OCI-LY1 (cell line): ENCODE measurements around the gene CUL2.
"Not testable (repeated sequence)": the region's sequence is repeated elsewhere in the genome, so short reads cannot be mapped to it uniquely, and the experiment has no call there.

Experiments
- H2AFZ ChIP-seq: fragments of 200-600 bp; sonication (generic), shearing (Covaris generic); 2 replicates; pipeline ENCODE4 v1.6.0; 2014; ENCODE audit warnings: antibody characterized with exemption, mild to moderate bottlenecking, low read length
- H3F3A ChIP-seq: fragments of 200-600 bp; sonication (generic), shearing (Covaris generic); 2 replicates; pipeline ENCODE4 v1.6.0; 2014; ENCODE audit warnings: mild to moderate bottlenecking, antibody characterized with exemption, low read length, moderate library complexity; ENCODE audit not compliant: insufficient read depth
- H3K27ac ChIP-seq: fragments of 200-600 bp; sonication (generic); 2 replicates; pipeline ENCODE4 v1.5.1; 2014; ENCODE audit warnings: low read length, mixed run types, mild to moderate bottlenecking, low read depth; ENCODE audit not compliant: poor library complexity, severe bottlenecking
- H3K27me3 ChIP-seq: fragments of 200-600 bp; sonication (generic); 2 replicates; pipeline ENCODE4 v1.6.0; 2014; ENCODE audit warnings: antibody characterized with exemption, mild to moderate bottlenecking, low read length, moderate library complexity; ENCODE audit not compliant: insufficient read depth
- H3K36me3 ChIP-seq: fragments of 200-600 bp; sonication (generic); 2 replicates; pipeline ENCODE4 v1.6.1; 2014; ENCODE audit warnings: mild to moderate bottlenecking, antibody characterized with exemption, low read length, moderate library complexity, mixed read lengths; ENCODE audit not compliant: insufficient read depth
- H3K4me1 ChIP-seq: fragments of 200-600 bp; sonication (generic); 2 replicates; pipeline ENCODE4 v1.5.1; 2014; ENCODE audit warnings: mild to moderate bottlenecking, low read length, moderate library complexity; ENCODE audit not compliant: insufficient read depth, severe bottlenecking
- H3K4me2 ChIP-seq: fragments of 200-600 bp; sonication (generic), shearing (Covaris generic); 2 replicates; pipeline ENCODE4 v1.6.1; 2014; ENCODE audit warnings: low read length
- H3K4me3 ChIP-seq: fragments of 200-600 bp; sonication (generic); 2 replicates; pipeline ENCODE4 v1.5.1; 2014; ENCODE audit warnings: low read length, low read depth, mild to moderate bottlenecking, mixed read lengths; ENCODE audit not compliant: poor library complexity, severe bottlenecking
- H3K79me2 ChIP-seq: fragments of 200-600 bp; shearing (Covaris generic); 2 replicates; pipeline ENCODE4 v1.6.1; 2016; ENCODE audit warnings: mixed run types, low read length, mixed read lengths; ENCODE audit not compliant: insufficient read depth
- H3K9ac ChIP-seq: fragments of 200-600 bp; sonication (generic), shearing (Covaris generic); 2 replicates; pipeline ENCODE4 v1.6.1; 2014; ENCODE audit warnings: mild to moderate bottlenecking, low read length, mixed read lengths
- H3K9me2 ChIP-seq: fragments of 200-600 bp; sonication (generic), shearing (Covaris generic); 2 replicates; pipeline ENCODE4 v1.6.1; 2014; ENCODE audit warnings: low read depth, mild to moderate bottlenecking, low read length, mixed read lengths
- H3K9me3 ChIP-seq: fragments of 200-600 bp; shearing (Covaris generic); 2 replicates; pipeline ENCODE4 v1.6.1; 2014; ENCODE audit warnings: low read length, mixed read lengths
- H4K20me1 ChIP-seq: fragments of 200-600 bp; sonication (generic), shearing (Covaris generic); 2 replicates; pipeline ENCODE4 v1.6.0; 2016; ENCODE audit warnings: mild to moderate bottlenecking, low read length; ENCODE audit not compliant: insufficient read depth
- EZH2 ChIP-seq: fragments of 200-600 bp; sonication (generic), shearing (Covaris generic); IDR thresholded peaks from 2 replicates; pipeline ENCODE4 v1.8.0; 2017; ENCODE audit warnings: borderline replicate concordance, mixed run types, mild to moderate bottlenecking, antibody characterized with exemption, low read length, moderate library complexity, mixed read lengths
- TF ChIP-seq, protein P1 (sequence below): fragments of 200-600 bp; sonication (generic), shearing (Covaris generic); IDR thresholded peaks from 2 replicates; pipeline ENCODE4 v1.5.1; 2017; ENCODE audit warnings: mild to moderate bottlenecking, antibody characterized with exemption, low read length, moderate library complexity, mixed read lengths

The CUL2 gene

DNA sequence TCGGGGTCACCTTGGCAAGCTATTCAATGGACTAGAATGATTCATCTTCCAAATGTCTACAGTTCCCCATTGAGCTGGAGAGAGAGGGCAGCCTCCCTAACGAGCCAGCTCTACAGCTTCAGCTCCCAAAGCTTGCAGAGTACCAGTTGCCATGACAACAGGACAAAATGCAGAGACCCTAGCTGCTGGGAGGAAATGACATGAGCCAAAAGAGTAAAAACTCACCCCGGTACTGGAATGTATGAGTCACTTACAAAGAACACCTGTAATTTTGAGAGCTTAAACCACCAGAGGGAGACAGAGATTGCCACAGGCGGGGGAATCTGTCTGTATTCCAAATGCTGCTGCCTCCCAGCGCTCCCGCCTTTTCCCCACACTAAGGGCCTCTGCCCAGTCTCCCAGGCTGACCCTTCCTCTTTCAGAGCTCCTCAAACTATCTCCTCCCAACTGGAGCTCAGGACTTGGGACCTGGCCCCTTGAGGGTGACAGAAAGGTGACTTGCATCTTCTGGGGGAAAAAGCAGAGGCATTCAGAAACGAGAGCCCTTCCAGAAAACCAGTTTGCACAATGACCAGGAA, 95.5 kb downstream of the CUL2 start:
- Histone ChIP-seq H3K9ac (no peak overlapping the region), H3K9me2 (no peaks in the 10 kb centered on the region), H3K4me3 (no peak overlapping the region), H4K20me1 (no peaks in the 10 kb centered on the region), H3K27ac (no peak overlapping the region), H3K4me1 (no peaks in the 10 kb centered on the region), H3K36me3 (no peaks in the 10 kb centered on the region), H2AFZ (no peak overlapping the region), H3K9me3 (no peaks in the 10 kb centered on the region), H3F3A (no peaks in the 10 kb centered on the region), H3K79me2 (no peaks in the 10 kb centered on the region), H3K27me3 (no peaks in the 10 kb centered on the region), H3K4me2 (no peak overlapping the region)
- TF ChIP-seq, protein P1, sequence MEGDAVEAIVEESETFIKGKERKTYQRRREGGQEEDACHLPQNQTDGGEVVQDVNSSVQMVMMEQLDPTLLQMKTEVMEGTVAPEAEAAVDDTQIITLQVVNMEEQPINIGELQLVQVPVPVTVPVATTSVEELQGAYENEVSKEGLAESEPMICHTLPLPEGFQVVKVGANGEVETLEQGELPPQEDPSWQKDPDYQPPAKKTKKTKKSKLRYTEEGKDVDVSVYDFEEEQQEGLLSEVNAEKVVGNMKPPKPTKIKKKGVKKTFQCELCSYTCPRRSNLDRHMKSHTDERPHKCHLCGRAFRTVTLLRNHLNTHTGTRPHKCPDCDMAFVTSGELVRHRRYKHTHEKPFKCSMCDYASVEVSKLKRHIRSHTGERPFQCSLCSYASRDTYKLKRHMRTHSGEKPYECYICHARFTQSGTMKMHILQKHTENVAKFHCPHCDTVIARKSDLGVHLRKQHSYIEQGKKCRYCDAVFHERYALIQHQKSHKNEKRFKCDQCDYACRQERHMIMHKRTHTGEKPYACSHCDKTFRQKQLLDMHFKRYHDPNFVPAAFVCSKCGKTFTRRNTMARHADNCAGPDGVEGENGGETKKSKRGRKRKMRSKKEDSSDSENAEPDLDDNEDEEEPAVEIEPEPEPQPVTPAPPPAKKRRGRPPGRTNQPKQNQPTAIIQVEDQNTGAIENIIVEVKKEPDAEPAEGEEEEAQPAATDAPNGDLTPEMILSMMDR, result peak; percentile 73
- TF ChIP-seq EZH2, result no peak

DNA sequence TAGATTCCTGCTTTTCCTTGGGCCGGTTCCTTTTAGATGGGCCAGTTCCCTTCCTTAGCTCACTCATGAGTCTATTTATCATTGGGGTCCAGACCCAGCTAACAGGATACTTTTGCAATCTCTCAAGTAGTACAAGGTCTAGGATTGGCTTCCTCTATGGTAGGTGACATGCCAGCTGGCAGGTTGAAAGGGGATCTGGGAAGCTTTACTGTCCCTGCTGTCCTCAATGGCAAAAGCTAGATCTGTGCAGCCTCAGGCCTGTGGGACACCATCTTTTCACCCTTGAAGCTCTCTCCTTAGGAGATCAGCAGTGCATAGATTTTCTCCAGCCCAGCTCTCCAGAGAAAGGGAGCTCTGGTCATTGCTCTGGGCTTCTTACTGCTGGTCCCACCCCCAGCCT, 96.4 kb downstream of the CUL2 start:
- Histone ChIP-seq H3K27me3 (no peaks in the 10 kb centered on the region), H3K36me3 (no peaks in the 10 kb centered on the region), H3K4me1 (no peaks in the 10 kb centered on the region), H3K4me3 (no peak overlapping the region), H3K79me2 (no peaks in the 10 kb centered on the region), H3K27ac (no peak overlapping the region), H2AFZ (no peak overlapping the region), H3K9me2 (no peaks in the 10 kb centered on the region), H3F3A (no peaks in the 10 kb centered on the region), H4K20me1 (no peaks in the 10 kb centered on the region), H3K4me2 (no peak overlapping the region), H3K9me3 (no peaks in the 10 kb centered on the region), H3K9ac (no peak overlapping the region)
- TF ChIP-seq, protein P1, result no peak
- TF ChIP-seq EZH2, result no peak

DNA sequence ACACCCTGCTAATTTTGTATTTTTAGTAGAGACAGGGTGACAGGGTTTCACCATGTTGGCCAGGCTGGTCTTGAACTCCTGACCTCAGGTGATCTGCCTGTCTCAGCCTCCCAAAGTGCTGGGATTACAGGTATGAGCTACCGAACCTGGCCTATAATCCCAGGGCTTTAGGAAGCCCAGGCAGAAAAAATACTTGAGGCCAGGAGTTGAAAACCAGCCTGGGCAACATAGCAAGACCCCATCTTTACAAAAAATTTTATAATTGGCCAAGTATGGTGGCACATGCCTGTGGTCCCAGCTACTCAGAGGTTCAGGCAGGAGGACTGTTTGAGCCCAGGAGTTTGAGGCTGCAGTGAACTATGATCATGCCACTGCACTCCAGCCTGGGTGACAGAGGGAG, 99.0 kb downstream of the CUL2 start:
- H3K36me3 ChIP-seq, H4K20me1 ChIP-seq, H3K79me2 ChIP-seq, H3K4me1 ChIP-seq, H2AFZ ChIP-seq, H3K9ac ChIP-seq, H3K9me2 ChIP-seq, H3F3A ChIP-seq, H3K4me2 ChIP-seq, H3K9me3 ChIP-seq, H3K4me3 ChIP-seq, H3K27me3 ChIP-seq, H3K27ac ChIP-seq: not testable (repeated sequence)

DNA sequence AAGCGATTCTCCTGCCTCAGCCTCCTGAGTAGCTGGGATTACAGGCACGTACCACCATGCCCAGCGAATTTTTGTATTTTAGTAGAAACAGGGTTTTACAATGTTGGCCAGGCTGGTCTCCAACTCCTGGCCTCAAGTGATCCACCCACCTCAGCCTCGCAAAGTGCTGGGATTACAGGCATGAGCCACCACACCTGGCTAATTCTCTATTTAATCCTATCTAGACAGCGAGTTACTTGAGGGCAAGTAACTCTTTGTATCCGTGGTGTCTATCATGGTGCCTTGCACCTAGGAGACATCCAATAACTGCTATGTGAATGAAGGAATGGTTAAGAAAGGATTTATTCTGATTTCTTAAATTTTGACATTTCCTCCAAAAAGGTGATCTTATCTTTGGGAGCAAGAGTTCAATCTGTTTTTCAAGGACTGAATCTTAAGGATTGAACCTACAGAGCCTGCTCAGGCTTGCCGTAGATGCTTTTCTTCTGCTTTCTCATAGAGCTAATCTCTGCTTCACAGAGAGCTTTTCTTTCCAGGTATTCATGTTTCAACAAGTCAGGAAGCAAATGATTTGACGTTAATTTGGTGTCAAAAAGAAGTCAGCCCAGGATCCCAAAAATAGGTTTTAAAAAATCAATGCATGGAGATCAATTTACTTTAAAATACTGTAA, 101.6 kb downstream of the CUL2 start:
- H3K9ac ChIP-seq, result no peak overlapping the region
- no peaks in the 10 kb centered on the region for H3F3A ChIP-seq
- H2AFZ ChIP-seq, result no peak overlapping the region
- peaks cover 3% of the 10 kb centered on the region; the same call in 1 of the 2 replicates for H3K9me3 ChIP-seq
- H3K36me3 ChIP-seq, result no peaks in the 10 kb centered on the region; the same call in 1 of the 2 replicates
- H3K4me3 ChIP-seq, result no peak overlapping the region
- no peak overlapping the region for H3K27ac ChIP-seq
- TF ChIP-seq, protein P1, result no peak
- TF ChIP-seq EZH2, result no peak
- no peaks in the 10 kb centered on the region for H3K79me2 ChIP-seq
- no peaks in the 10 kb centered on the region for H3K27me3 ChIP-seq
- no peaks in the 10 kb centered on the region for H4K20me1 ChIP-seq
- no peaks in the 10 kb centered on the region for H3K4me1 ChIP-seq
- H3K4me2 ChIP-seq, result no peak overlapping the region
- no peaks in the 10 kb centered on the region for H3K9me2 ChIP-seq
